Ovary (tissue), 1 donor: ENCODE results near the gene SREBF2.

ENCODE experiments used
- EP300 ChIP-seq: sonication (generic); formaldehyde crosslinking; IDR thresholded peaks from one replicate; pipeline ENCODE4 v1.6.1; 2017; ENCODE audit warnings: antibody characterized with exemption
- POLR2A ChIP-seq: fragments of 450-650 bp; IDR thresholded peaks from one replicate; pipeline ENCODE4 v1.6.1; 2017; ENCODE audit warnings: antibody characterized with exemption, mild to moderate bottlenecking, moderate library complexity

GRCh38 chr22:41923595-41924276, 90.8 kb downstream of the SREBF2 start:
- TF ChIP-seq POLR2A (no peak), EP300 (no peak)
